HL-60 (cell line): ENCODE data around the gene GNAI1.

ENCODE experiments used
- POLR2AphosphoS5 ChIP-seq: IDR thresholded peaks from 2 replicates; pipeline ENCODE4 v1.6.1; 2012; ENCODE audit warnings: low read depth
- TF ChIP-seq, protein P1 (sequence below): IDR thresholded peaks from one replicate; pipeline ENCODE4 v1.5.1; 2011; ENCODE audit warnings: low read length, control low read depth, inconsistent platforms; ENCODE audit not compliant: insufficient read depth
- TF ChIP-seq, protein P2 (sequence below): IDR thresholded peaks from 2 replicates; pipeline ENCODE4 v1.6.1; 2012; ENCODE audit warnings: low read depth; ENCODE audit not compliant: insufficient replicate concordance

DNA sequence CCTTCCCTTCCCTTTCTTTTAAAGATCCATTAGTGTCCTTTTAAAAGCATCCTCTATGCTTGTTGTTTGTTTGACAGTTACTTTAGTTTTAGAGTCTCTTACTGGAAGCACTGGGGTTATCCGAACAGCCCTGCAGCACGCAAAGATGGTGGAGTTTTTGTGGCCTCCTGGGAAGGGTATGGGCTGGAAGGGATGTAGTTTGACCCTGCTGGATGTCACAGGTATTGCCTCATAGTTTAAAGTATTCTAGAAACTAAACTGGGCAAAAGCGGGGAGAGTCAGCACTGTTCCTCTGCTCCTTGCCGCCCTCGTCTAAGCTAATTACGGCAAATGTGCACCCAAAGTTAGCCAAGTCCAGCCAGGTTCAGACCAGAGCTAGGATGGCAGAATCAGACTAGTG is 35.8 kb upstream of the GNAI1 start:
- TF ChIP-seq, protein P1, sequence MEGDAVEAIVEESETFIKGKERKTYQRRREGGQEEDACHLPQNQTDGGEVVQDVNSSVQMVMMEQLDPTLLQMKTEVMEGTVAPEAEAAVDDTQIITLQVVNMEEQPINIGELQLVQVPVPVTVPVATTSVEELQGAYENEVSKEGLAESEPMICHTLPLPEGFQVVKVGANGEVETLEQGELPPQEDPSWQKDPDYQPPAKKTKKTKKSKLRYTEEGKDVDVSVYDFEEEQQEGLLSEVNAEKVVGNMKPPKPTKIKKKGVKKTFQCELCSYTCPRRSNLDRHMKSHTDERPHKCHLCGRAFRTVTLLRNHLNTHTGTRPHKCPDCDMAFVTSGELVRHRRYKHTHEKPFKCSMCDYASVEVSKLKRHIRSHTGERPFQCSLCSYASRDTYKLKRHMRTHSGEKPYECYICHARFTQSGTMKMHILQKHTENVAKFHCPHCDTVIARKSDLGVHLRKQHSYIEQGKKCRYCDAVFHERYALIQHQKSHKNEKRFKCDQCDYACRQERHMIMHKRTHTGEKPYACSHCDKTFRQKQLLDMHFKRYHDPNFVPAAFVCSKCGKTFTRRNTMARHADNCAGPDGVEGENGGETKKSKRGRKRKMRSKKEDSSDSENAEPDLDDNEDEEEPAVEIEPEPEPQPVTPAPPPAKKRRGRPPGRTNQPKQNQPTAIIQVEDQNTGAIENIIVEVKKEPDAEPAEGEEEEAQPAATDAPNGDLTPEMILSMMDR, result no peak
- TF ChIP-seq POLR2AphosphoS5, result no peak
- TF ChIP-seq, protein P2, sequence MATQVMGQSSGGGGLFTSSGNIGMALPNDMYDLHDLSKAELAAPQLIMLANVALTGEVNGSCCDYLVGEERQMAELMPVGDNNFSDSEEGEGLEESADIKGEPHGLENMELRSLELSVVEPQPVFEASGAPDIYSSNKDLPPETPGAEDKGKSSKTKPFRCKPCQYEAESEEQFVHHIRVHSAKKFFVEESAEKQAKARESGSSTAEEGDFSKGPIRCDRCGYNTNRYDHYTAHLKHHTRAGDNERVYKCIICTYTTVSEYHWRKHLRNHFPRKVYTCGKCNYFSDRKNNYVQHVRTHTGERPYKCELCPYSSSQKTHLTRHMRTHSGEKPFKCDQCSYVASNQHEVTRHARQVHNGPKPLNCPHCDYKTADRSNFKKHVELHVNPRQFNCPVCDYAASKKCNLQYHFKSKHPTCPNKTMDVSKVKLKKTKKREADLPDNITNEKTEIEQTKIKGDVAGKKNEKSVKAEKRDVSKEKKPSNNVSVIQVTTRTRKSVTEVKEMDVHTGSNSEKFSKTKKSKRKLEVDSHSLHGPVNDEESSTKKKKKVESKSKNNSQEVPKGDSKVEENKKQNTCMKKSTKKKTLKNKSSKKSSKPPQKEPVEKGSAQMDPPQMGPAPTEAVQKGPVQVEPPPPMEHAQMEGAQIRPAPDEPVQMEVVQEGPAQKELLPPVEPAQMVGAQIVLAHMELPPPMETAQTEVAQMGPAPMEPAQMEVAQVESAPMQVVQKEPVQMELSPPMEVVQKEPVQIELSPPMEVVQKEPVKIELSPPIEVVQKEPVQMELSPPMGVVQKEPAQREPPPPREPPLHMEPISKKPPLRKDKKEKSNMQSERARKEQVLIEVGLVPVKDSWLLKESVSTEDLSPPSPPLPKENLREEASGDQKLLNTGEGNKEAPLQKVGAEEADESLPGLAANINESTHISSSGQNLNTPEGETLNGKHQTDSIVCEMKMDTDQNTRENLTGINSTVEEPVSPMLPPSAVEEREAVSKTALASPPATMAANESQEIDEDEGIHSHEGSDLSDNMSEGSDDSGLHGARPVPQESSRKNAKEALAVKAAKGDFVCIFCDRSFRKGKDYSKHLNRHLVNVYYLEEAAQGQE, result no peak
